GM12878 (cell line): ENCODE measurements around the gene NDEL1.

Source experiments
- ESRRA ChIP-seq: IDR thresholded peaks from 2 replicates; pipeline ENCODE4 v1.6.1; 2012; ENCODE audit warnings: mild to moderate bottlenecking, low read length, improper control_type of control experiment
- EZH2 ChIP-seq: IDR thresholded peaks from 2 replicates; pipeline ENCODE4 v1.6.1; 2012; ENCODE audit warnings: low read depth, mild to moderate bottlenecking, control low read depth, inconsistent platforms, low read length, borderline replicate concordance; ENCODE audit not compliant: control insufficient read depth
- TF ChIP-seq, protein P1 (sequence below): IDR thresholded peaks from 2 replicates; pipeline ENCODE4 v1.6.1; 2011; ENCODE audit warnings: mild to moderate bottlenecking, low read depth, low read length, moderate library complexity; ENCODE audit not compliant: insufficient replicate concordance
- TF ChIP-seq, protein P2 (sequence below), 3 experiments: IDR thresholded peaks in 2 of 3; conservative IDR thresholded peaks in 1 of 3; 2 replicates each; pipeline ENCODE4 v1.5.1; 2011; ENCODE audit warnings: low read depth in 3 of 3, low read length in 3 of 3, mild to moderate bottlenecking in 3 of 3, control low read depth in 2 of 3, moderate library complexity in 2 of 3, inconsistent platforms in 1 of 3, mixed read lengths in 1 of 3; ENCODE audit not compliant: control insufficient read depth in 2 of 3, insufficient read depth in 1 of 3; ENCODE audit errors: extremely low read depth in 1 of 3
- TF ChIP-seq, protein P3 (sequence below): fragments of 450-650 bp; IDR thresholded peaks from 2 replicates; pipeline ENCODE4 v1.6.1; 2017; ENCODE audit warnings: borderline replicate concordance

DNA sequence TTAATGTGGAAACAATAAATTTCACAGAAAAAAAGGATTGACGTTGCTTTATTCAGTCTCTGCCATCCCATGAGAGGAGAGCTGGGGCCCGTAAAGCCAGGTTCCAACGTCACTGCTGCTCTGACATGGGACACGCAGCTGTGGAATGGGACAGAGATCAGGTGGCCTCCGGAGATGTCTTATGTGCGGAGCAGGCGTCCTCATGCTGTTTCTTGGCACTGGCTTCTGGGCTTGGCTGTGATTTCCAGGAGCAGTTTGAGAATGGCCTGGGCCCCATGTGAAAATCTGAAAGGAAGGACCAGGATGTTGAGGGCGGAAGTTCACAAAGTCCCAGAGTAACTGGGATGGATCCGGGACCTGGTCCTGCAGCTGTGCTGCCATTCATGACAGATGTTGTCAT is 32.4 kb downstream of the NDEL1 start:
- no peak for TF ChIP-seq ESRRA
- TF ChIP-seq, protein P1, sequence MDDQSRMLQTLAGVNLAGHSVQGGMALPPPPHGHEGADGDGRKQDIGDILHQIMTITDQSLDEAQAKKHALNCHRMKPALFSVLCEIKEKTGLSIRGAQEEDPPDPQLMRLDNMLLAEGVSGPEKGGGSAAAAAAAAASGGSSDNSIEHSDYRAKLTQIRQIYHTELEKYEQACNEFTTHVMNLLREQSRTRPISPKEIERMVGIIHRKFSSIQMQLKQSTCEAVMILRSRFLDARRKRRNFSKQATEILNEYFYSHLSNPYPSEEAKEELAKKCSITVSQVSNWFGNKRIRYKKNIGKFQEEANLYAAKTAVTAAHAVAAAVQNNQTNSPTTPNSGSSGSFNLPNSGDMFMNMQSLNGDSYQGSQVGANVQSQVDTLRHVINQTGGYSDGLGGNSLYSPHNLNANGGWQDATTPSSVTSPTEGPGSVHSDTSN = no peak
- TF ChIP-seq EZH2 = no peak
- TF ChIP-seq, protein P2, sequence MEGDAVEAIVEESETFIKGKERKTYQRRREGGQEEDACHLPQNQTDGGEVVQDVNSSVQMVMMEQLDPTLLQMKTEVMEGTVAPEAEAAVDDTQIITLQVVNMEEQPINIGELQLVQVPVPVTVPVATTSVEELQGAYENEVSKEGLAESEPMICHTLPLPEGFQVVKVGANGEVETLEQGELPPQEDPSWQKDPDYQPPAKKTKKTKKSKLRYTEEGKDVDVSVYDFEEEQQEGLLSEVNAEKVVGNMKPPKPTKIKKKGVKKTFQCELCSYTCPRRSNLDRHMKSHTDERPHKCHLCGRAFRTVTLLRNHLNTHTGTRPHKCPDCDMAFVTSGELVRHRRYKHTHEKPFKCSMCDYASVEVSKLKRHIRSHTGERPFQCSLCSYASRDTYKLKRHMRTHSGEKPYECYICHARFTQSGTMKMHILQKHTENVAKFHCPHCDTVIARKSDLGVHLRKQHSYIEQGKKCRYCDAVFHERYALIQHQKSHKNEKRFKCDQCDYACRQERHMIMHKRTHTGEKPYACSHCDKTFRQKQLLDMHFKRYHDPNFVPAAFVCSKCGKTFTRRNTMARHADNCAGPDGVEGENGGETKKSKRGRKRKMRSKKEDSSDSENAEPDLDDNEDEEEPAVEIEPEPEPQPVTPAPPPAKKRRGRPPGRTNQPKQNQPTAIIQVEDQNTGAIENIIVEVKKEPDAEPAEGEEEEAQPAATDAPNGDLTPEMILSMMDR (IDR thresholded peaks at IDR 0.05 in 2 of 3, conservative IDR thresholded peaks at IDR 0.05 in 1 of 3; ENCODE audit: control insufficient read depth in 2 of 3, extremely low read depth in 1 of 3, insufficient read depth in 1 of 3, low read depth in 3 of 3, low read length in 3 of 3) = no peak
- TF ChIP-seq, protein P3, sequence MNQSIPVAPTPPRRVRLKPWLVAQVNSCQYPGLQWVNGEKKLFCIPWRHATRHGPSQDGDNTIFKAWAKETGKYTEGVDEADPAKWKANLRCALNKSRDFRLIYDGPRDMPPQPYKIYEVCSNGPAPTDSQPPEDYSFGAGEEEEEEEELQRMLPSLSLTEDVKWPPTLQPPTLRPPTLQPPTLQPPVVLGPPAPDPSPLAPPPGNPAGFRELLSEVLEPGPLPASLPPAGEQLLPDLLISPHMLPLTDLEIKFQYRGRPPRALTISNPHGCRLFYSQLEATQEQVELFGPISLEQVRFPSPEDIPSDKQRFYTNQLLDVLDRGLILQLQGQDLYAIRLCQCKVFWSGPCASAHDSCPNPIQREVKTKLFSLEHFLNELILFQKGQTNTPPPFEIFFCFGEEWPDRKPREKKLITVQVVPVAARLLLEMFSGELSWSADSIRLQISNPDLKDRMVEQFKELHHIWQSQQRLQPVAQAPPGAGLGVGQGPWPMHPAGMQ = no peak
